ENCODE measurements around the gene DCUN1D4. TPM values are rescaled to one million over a fixed set of nuclear protein-coding genes. Genes with fewer than 3 reads are reported as not detected.

The DCUN1D4 gene
- total RNA-seq, 1 donor from 2014 or later: 43.4 TPM

- intact Hi-C loops (cut with micrococcal nuclease): no loop called here
- no peak for DNase-seq
- peak; percentile 9 for ATAC-seq
Observed at GRCh38 chr4:51851090-51851936, 8.4 kb downstream of the DCUN1D4 start.

DNA sequence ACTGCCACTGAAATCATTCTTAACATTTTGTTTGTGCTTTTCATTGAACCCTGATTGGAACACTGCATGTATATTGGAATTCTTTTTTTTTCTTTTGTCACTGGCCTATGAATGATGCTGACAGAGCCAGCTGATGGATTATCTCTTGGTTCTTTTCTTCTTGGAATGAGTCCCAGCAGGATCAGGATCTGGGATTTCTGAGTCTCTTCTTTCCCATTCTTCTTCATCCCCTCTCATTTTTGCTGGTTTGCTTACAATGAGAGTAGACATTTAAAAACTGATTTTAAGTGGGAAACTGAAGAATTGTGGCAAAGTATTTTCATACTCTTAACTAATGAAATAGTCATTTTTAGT lies 9.0 kb downstream of the DCUN1D4 start:
- DNase-seq: no peak
- intact Hi-C loops (cut with micrococcal nuclease): no loop called here
- ATAC-seq: no peak

- intact Hi-C loops (cut with micrococcal nuclease): no loop called here
- peak; percentile 80 for ATAC-seq
- peak; percentile 54 for DNase-seq
Observed at GRCh38 chr4:51853027-51853682, 10.2 kb downstream of the DCUN1D4 start.

DNA sequence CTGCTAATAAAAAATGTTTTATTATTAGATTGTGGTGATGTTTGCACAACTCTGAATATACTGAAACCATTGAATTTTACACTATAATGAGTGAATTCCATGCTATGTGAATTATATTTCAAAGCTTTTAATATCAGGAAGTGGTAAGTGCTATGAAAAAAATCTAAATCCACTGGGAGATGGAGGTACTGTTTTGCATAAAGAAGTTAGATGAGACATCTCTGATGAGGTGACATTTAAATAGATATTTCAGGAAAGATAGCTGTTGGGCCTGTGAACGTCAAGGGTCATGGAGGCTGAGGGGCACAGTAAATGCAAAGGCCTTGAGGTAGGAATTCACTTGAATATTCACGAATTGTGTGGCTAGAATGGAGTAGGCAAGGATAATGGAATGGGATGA lies 12.3 kb downstream of the DCUN1D4 start:
- ATAC-seq (no peak), DNase-seq (no peak)
- intact Hi-C loops (cut with micrococcal nuclease): no loop called here

GRCh38 chr4:51855751-51856150 lies 12.8 kb downstream of the DCUN1D4 start:
- intact Hi-C loops (cut with micrococcal nuclease): no loop called here
- DNase-seq: no peak
- ATAC-seq: no peak

DNA sequence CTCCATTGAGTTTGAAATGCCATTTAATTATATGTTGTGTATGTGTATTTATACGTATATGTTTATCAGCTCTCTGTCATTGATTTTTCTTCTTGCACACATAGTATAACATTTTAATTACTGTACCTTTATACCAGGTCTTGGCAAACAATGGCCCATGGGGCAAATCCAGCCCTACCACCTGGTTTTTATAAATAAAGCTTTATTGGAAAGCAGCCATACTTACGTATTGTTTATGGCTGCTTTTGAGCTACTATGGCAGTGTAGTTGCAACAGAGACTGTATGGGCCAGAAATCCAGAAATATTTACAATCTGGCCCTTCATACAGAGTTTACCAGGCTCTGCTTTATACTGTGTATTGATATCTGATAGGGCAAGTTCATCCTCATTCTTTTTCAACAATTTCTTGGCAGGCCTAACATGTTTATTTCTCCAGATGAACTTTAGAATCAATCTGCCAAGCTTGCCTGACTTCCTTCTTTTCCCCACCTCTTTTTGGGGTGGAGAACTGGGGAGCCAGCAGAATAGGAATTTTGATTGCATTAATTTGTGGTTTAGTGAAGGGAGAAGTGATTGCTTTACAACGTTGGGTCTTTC lies 15.8 kb downstream of the DCUN1D4 start:
- intact Hi-C loops (cut with micrococcal nuclease): no loop called here
- DNase-seq: no peak
- no peak for ATAC-seq

GRCh38 chr4:51859476-51860031 lies 16.6 kb downstream of the DCUN1D4 start:
- ATAC-seq (no peak), DNase-seq (no peak)
- intact Hi-C loops (cut with micrococcal nuclease): no loop called here

GRCh38 chr4:51862199-51862598 lies 19.2 kb downstream of the DCUN1D4 start:
- no peak for DNase-seq
- no peak for ATAC-seq
- intact Hi-C loops (cut with micrococcal nuclease): no loop called here

- ATAC-seq: no peak
- intact Hi-C loops (cut with micrococcal nuclease): no loop called here
- DNase-seq: no peak
Observed at GRCh38 chr4:51862781-51863180, 19.8 kb downstream of the DCUN1D4 start.

GRCh38 chr4:51865717-51866116 lies 22.8 kb downstream of the DCUN1D4 start:
- intact Hi-C loops (cut with micrococcal nuclease): no loop called here
- no peak for DNase-seq
- no peak for ATAC-seq

GRCh38 chr4:51866835-51867234 lies 23.9 kb downstream of the DCUN1D4 start:
- ATAC-seq (peak; percentile 91), DNase-seq (peak; percentile 42)
- intact Hi-C loops (cut with micrococcal nuclease): no loop called here

DNA sequence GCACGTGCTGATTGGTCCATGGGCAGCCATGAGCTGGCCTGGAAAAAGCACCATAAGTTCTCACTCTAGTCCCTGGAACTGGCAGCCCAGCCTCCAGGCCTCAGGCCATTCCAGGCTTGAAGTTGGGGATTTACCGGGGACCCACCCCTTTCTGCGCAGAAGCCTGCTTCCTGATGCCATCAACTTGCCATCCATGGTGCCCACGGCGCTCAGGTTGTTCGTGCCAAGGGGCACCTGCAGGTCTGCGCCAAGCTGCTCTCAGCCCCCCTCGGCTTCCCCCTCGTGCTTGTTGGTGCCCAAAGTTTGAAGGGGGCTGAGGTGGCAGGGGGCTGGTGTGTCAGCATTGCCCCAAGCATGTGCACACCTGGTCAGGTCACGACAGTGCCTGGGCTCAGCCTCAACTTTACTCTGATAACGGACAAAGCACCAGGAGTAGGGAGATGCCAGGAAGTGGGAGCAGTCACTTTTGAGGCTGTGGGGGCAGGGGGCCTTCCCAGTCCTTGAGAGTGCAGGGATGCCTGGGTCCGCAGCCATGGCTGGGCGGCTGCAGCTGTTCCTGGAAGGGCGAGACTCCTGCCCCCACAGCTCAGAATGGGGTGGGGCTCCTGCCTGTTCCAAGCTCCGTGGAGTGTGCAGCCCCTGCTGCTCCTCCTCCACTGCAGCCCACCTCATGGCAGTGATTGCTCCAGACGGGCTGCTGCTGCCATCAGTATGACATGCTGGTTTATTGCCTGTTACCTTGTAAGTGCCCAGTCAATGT lies 24.9 kb downstream of the DCUN1D4 start:
- intact Hi-C loops (cut with micrococcal nuclease): no loop called here
- no peak for ATAC-seq
- DNase-seq: no peak

DNA sequence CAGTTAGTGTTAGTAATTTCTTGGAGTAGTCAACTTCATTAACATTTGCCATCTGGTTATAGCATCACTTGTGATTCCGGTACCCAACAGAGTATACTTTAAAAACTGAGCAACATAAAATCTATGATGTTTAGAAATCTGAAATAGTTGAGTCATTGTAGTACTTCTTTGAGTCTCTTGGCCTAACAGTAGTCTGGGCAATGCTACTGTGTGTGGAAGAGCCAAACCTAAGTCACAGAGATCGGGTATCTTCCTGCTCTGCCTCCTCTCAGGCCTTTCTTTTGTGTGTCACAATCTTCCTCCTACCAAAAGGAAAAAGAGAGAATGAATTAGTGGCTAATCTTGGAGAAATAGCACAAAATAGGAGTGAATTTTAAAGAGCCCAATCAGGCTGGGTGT lies 25.5 kb downstream of the DCUN1D4 start:
- intact Hi-C loops (cut with micrococcal nuclease): no loop called here
- no peak for DNase-seq
- ATAC-seq: no peak

DNA sequence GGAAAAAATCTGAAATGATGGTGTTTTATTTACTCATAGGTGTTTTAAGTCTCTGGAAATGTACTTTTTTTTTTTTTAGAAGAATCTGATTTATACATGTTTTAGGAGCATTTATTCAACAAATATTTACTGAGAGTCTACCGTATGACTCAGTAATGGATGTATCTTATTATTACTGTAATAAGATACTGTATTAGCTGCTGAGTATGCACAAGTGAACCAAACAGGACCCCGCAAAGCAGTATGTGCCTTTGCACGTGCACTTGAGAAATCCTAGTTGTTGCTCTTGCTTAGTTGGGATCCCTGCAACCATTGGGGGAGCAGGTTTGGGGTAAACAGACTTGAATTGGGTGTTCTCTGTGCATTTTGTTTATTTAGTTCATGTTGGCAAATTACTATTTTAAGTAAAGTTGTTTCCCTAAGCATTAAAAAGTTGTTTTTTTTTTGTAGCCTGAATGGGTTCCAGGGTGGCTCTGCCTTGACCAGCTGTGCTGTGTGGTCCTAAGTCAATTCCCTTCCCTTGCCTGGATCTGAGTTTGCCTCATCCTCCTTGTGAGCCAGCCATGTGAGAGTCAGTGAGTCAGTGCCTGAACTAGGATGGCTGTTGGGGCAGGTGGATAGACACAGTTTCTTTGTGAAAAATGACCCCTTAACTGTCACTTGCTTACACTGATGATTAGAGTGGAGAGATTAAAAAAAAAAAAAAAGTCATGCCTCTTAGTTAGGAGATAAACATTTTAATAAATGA lies 27.7 kb downstream of the DCUN1D4 start:
- ATAC-seq (no peak), DNase-seq (no peak)
- intact Hi-C loops (cut with micrococcal nuclease): no loop called here

DNA sequence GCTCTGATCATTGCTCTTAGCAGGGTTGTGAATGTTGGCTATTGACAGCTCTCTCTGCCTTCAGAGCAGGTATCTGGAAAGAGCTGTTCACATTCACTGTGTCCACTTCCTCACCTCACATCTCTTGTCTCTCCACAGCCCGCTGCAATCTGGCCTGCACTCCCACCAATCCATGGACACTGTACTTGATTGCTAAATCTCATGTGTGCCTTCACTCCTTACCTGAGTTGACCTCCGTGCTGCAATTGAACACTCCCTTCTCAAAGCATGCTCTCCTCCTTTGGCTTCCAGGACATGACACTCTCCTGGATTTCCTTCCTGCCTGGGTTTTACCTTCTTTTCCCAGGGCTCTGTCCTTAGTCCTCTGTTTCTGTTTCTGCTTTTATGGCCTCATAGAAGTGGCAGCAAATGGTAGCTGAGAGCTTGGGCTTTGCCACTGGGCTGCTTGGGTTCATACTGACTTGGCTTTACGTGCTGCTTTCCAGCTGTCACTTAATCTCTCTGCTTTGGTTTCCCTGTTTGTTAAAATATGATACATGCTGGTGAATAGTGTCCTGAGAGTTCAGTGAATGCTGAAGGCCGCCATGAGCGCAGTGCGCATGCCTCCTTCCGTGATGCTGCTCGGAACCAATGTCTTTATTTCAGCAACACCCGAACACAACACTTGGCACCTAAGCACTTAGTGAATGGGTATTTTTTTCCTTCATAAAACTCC lies 29.5 kb downstream of the DCUN1D4 start:
- intact Hi-C loops (cut with micrococcal nuclease): no loop called here
- no peak for ATAC-seq

DNA sequence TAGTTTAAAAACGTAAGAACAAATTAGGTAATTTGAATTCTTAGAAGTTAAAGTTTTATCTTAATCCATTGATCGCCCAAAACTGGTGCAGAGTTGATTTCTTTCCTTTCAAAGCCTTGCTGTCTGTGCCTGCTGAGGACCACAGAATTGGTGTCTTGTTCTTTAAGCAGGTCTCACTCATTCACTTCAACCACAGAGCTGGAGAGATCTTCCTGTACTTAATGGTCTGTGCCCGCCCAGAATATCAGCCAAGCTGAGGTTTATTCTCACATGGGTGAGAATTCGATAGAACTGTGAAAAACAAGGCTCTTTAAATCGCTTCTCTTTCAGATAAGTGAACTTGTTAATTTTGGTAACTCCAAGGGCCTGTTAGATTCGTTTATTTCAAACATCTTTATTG lies 31.6 kb downstream of the DCUN1D4 start:
- DNase-seq: no peak
- intact Hi-C loops (cut with micrococcal nuclease): no loop called here
- no peak for ATAC-seq

More for the DNA sequence above, 29.5 kb downstream of the DCUN1D4 start:
- no peak for DNase-seq

DNA sequence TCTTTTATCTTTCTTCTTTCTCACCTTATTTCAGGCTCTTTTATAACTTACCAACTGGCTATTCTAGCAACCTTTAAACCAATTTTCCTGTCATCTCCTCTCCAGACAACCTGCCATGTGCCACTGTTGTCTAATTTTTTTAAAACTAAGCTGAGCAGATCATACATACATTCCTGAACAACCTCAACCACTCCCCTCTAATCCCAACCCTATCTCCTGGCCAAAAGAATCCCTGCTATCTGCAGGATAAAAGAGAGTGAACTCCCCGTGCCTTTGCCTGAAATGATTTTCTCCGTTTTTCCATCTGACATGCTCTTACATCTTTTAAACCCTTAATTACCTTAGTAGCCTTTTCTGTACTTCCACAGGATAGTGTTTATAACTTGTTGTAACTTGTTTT lies 35.5 kb downstream of the DCUN1D4 start:
- DNase-seq (no peak), ATAC-seq (no peak)
- intact Hi-C loops (cut with micrococcal nuclease): no loop called here
